Hepatocyte (in vitro differentiated cells): Measurements from ENCODE around the gene WBP2NL.

Experiments used
- EZH2phosphoT487 ChIP-seq: fragments of 200-600 bp; sonication (generic); IDR thresholded peaks from one replicate; pipeline ENCODE4 v1.6.1; 2018; ENCODE audit warnings: antibody characterized with exemption, mild to moderate bottlenecking, low read depth, moderate library complexity; ENCODE audit not compliant: unreplicated experiment, severe bottlenecking
- TF ChIP-seq, protein P1 (sequence below): fragments of 200-600 bp; sonication (generic); IDR thresholded peaks from 2 replicates; pipeline ENCODE4 v1.5.1; 2016; ENCODE audit warnings: antibody characterized with exemption, mild to moderate bottlenecking; ENCODE audit not compliant: poor library complexity

- TF ChIP-seq, protein P1, sequence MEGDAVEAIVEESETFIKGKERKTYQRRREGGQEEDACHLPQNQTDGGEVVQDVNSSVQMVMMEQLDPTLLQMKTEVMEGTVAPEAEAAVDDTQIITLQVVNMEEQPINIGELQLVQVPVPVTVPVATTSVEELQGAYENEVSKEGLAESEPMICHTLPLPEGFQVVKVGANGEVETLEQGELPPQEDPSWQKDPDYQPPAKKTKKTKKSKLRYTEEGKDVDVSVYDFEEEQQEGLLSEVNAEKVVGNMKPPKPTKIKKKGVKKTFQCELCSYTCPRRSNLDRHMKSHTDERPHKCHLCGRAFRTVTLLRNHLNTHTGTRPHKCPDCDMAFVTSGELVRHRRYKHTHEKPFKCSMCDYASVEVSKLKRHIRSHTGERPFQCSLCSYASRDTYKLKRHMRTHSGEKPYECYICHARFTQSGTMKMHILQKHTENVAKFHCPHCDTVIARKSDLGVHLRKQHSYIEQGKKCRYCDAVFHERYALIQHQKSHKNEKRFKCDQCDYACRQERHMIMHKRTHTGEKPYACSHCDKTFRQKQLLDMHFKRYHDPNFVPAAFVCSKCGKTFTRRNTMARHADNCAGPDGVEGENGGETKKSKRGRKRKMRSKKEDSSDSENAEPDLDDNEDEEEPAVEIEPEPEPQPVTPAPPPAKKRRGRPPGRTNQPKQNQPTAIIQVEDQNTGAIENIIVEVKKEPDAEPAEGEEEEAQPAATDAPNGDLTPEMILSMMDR = no peak
- TF ChIP-seq EZH2phosphoT487 = no peak
Measured at GRCh38 chr22:41987276-41987675, 11.3 kb upstream of the WBP2NL start.
